Measurements from ENCODE around the gene NFIA.

The NFIA gene

DNA sequence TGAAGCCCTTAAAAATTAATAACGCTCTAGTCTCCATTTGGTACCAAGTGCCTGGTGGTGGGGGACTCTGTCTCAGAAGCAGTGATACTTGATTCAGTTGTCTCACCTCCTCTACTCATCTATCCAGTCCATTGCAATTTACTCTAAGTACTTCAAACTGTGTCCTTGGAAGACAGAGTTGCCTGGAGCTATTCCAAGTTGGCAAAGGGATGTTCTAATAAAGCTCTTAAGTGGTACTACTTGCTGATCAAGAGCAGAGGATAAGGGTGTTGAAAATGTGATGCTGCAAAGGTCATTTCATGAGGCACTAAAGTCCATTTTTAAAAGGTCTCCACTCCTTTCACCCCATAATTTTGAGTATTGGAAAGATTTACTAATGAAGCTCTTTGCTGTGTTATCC, 142.2 kb downstream of the NFIA start:
- no peak for DNase-seq

DNA sequence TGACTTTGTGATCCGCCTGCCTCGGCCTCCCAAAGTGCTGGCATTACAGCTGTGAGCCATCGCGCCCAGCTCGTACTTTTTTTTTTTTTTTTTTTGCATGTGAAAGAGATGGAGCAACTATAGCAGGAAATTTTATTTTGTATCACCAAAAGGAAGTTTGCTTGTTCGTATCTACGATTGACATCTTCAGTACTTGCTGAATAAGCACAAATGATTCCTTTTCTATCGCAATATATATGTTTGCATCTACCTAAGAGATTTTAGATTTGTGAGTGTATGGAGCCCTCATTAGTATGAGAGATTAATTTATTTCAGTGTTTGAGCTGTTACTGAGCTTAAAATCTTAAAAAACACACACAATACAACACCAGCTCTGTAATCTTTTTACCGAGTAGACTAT, 143.1 kb downstream of the NFIA start:
- DNase-seq: no peak

DNA sequence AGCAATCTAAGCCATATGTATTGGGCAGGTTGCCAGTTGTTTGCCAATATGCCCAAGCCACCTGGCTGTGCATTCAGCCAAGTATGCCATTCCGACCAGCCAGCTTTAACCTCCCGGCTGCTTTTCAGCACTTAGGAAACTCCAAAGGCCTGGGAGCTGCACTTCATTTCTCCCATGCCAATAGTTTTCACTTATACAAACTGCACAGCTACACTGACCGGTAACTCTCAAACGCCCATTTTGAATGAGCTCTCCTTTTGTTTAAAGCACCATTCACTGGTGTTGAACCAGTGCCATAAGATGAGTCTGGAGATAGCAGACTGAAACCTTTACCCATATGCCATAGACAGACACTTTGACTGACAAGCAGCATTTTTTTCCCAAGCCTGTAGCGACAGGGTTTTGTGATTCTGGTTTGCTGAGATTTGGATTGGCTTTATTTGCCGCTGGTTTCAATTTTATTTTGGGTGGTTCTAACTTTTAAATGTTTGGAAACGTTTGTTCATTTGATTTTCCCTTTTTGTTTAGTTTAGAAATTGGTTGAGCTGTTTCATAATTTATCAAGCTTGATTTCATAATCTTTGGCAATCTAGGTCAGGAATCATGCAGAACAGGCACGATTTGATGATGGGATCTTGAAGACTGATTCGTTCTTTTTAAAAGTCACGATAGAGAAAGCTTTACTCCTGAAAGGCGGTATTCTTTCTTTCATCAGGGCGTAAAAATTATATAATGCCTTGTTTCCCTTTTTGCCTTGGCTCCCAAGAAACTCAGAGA, 144.6 kb downstream of the NFIA start:
- no peak for DNase-seq

DNA sequence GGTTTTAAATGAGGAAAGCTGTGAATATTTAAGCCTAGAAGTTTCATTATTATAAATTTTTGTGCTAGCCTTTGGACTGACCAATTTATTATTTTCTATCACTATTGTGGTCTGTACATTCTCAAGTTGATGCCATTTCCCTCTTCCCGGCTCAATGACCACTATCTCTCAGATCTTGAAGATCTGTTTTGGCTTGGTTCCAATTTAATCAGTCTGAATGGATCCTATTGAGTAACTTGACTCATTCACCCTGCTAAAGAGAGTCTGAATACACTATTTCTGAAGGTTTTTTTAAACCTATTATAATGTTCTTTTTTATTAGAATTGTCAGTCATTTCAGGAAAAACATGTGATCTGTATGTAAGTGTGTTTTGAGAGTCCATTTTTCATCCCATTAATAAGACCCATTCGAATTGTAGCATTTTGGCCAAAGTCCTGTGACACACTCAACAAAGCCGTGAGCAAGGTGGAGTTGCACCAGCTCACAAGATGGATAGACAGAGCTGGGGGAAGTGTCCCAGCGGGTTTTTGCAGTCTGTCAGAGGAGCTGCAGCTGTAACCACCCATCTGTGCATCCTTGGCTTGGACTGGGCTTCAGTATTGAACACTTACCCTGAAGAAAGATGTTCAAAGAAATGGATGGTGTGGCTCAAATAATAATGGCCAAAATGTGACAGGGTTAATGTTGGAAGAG, 145.6 kb downstream of the NFIA start:
- peak; percentile 28 for DNase-seq

DNA sequence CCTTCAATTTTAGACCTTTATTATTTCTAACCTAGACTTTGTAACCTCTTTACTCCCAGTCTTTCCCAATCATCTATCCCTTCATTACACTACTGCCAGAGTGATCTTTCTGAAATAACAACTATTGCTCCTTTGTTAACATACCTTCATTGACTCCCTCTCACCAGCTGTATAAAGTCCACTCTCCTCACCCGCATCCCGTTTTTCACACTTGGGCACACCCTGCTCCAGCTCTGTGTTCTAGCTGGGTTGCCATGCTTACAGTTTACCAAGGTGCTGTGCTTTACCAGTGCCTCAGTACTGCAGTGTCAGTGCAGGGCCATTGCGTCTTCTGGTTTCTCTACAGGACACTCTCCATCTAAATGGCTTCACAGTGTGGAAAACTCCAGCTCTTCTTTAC, 148.2 kb downstream of the NFIA start:
- no peak for DNase-seq

DNA sequence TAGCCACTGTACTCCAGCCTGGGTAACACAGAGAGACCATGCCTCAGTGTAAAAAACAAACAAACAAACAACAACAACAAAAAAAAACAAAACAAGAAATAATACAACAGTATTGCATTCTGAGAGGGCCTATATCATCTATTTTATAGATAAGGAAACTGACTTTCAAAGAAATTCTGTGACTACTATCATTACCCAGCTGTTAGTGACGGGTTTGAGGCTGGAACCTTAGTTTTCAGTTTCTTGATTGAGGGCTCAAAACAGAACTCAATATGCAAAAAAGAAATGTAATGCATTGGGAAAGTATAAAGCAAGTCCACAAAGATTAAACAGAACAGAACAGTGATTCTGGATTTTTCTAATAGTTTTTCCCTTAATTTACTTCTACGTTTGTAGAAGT, 149.4 kb downstream of the NFIA start:
- no peak for DNase-seq

DNA sequence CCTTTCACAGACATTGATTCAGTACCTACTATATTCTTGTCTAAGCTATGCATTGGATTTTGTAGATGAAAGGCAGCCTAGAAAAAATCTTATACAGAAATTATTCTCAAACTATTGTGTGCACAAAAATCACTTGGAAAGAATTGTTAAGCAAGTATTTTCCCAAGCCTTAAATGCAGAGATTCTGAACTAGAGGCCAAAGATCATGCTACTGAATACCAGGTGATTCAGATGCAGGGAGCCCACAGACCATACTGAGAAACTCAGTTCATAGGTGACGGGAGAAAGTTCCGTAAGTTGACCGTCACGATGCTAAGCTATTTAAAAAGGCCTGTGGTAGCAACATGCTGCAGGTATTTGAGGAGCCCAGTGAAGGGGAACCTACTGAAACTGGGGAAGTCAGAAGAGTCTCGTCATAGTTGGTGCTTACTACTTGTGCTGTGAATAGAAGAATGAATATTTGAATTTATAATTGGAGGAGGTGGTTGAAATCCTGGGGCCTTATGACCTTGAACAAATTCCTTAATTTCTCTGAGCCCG, 150.8 kb downstream of the NFIA start:
- no peak for DNase-seq

DNA sequence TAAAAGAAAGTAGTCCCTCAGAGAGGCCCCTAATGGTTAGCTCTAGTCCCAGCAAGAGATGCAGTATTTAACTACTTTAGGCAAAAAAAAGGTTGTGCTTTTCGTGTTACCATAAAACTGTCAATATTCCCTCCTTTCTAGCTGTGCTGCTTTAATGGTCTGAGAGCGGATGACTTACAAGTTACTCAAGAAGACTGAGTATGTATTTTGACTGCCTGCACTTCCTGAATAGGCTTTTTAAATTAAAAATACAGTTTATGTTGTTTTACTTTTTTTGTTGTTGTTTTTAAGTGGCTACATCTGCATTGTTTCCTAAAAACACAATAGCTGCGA, 152.2 kb downstream of the NFIA start:
- no peak for DNase-seq

DNA sequence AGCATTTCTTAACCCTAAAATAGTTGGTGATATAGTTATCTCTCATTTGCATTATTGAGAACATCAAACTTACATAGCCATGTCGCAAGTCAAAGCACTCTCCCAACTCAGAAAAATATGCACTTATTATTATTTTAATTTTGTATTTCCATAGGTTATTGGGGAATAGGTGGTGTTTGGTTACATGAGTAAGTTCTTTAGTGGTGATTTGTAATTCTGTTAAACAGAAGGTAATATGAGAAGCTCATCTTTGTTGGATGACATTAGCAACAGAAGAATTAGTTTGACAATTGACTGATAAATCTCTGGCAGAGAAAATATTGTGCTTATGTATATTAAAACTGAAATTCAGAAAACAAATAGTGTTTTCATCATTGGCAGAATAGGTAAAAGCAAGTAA, 154.8 kb downstream of the NFIA start:
- DNase-seq: no peak

DNA sequence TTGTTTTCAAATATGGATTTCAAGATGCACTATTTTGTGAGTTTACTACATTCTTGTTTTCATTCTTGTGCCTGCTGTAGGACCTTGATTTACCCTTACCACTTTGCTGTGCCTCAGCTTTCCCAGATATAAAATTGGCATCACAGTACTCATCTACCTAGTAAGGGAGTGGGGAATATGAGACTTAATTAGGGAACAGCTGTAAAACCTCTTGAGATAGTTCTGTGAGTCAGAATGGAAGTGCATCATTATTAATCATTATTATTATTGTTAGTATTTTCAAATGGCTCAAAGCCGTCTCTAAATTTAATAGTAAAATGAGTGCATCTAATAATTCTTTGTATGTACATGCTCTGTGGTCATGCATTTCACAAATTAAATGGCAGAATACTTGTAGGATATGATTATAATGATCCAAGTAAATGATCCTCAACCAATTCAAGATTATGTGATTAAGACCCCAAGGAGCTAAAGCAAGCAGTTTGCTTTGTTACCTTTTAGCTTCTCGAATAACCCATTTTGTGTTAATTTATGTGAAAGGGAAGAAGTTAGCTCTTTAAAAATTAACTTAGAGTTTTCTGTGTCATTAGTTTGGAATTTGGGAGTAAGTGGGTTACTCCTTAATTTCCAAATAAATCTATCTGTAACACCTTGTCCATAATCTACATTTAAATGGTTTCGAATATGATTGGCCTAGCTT, 155.4 kb downstream of the NFIA start:
- DNase-seq: no peak

DNA sequence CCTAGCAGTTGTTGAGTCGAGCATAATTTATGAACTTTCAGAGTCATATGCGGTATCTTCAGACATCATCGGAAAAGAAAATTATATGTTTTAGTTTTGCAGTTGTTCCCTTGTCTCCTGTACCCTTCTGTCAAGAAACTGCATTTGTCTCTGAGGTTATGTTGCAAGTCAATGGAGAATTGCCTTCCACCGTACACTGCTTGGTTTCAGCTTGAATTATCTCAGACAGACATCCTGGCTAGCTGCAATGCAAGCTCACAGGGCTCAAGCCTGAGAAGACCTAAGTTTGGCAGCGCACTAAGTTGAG, 156.0 kb downstream of the NFIA start:
- peak; percentile 50 for DNase-seq

DNA sequence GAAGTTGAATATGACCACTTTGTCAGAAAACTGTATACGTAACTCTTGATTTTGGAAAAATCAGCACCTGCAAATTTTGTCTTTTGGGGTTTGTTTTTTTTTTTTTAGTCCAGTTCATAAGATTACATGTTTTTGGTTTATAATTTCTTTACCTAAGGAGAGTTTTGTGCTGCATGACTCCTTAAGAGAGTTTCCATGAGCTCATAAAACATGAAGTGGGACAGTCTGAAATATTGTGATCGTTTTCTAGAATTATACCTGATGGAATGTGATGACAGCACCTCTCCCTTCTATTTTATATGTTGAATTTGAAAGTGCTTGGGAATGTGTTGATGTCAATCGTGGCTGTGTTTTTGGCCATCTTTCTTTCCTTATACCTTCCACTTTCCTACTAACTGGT, 158.5 kb downstream of the NFIA start:
- DNase-seq: no peak

DNA sequence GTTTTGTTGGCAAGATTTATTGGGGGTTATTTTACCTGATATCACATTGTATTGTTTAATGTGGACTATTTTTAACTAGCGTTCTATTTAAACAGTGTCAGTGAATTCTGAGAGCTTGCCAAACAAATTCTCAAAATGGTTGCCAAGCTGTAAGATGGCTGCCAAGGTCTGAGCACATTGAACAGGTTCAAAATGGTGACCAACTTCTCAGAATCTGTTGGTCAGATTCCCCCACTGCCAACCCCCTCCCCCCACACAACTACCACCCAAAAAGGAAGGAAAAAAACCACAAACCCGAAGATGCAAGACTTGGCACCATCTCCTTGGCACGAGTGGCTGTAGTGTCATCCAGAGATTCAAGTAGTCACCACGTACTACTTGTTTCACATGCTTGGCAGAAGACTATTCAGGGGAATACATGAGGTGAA, 159.1 kb downstream of the NFIA start:
- DNase-seq: peak; percentile 84

DNA sequence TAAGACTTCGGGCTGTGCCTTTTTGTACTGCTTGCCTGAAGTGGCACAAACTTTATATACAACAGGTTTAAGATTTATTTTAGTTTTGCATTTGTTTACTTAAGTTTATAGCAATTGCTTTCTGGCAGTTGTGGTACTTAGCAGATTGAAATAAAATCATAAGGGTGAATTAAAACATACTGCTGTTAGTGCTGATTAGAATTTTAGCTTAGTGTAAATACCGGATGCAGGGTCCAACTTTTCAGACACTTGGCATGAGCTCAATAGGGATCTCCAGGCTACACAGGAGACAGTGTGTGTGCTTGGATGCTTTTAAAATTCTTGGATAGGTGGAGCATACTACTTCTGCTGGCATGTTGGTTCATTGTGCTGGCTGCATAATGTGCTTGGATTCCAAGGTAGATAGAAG, 159.6 kb downstream of the NFIA start:
- DNase-seq: no peak

DNA sequence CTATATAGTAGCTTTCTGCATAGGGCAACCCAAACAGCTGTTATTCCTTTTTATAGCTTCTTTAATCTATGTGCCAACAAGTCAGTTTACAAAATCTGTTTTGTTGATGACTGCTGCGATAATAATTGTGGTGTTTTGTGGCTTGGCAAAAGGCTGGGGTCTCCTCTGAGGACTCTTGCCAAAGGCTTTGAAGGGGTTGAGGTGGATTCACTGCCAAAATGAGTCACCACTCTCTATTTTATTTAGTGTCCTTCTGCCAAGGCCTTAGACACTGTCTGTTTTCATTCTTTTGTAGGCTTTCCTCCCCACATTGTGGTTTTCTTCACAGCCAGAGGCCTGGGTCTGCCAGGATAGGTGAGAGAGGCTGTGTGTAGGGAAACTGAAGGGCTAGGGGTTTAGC, 161.8 kb downstream of the NFIA start:
- DNase-seq: peak; percentile 63

DNA sequence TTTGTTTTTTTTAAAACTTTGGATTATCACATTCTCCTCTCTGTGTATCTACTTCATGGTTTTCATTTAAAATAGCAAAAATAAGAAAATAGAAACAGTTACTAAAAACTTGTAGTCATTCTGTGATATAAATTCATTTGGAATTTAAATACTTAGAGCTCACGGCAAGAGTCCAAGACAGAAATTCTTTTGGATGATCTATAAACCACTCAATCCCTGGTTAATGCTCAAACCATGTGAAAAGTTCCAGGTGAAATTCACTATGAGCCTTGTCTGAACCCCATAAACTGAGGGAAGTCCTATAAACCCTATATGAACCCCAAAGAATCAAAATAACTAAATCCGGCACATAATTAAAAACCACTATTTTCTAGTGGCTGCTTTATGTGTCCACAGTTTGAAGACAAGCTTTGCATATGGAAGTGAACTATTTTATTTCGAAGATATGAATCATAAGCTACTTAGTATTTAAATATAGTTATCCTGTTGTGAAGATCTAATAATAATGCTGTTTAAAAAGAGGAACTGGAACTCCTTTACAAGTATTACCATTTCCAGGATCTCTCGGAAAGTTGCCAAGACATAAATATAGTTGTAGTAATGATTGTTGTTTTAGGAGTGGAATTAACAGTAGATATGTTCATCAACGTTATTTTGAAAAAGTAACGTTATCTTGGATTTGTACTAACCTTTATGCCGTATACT, 163.5 kb downstream of the NFIA start:
- no peak for DNase-seq

DNA sequence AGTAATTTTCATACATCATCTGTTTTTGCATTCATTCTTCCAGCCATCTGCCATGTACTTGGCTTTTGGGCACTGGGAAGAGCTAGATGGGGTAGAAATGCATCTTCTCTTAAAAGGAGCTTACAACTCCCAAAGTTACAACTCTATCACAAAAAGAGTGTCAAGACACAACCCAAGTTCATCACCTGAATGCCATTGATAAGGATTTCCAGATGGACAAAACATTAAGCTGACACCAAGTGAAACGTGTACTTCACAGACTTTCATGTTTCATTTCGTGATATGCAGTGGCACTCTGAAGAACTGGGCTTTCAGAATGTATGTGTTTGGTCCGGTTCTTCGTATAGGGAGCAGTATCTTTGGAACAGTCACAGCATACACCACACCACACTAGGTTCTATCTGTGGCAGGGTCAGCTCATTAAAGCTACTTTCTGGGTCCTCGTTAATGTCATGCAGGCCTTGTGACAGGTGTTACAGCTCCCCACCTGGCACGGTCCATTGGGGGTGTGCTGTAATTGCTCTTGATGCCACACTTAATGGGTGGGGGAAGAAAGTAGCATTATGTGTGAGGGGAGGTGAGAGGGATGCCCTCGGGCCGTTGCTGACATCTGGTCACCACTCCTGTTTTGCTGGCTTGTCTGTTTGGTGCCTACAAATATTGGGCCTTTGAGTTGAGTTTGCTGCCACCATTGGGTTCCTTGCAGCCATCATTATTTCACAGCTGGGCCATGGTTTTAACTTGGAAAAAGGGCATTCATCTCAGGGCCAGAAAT, 164.9 kb downstream of the NFIA start:
- DNase-seq: no peak

DNA sequence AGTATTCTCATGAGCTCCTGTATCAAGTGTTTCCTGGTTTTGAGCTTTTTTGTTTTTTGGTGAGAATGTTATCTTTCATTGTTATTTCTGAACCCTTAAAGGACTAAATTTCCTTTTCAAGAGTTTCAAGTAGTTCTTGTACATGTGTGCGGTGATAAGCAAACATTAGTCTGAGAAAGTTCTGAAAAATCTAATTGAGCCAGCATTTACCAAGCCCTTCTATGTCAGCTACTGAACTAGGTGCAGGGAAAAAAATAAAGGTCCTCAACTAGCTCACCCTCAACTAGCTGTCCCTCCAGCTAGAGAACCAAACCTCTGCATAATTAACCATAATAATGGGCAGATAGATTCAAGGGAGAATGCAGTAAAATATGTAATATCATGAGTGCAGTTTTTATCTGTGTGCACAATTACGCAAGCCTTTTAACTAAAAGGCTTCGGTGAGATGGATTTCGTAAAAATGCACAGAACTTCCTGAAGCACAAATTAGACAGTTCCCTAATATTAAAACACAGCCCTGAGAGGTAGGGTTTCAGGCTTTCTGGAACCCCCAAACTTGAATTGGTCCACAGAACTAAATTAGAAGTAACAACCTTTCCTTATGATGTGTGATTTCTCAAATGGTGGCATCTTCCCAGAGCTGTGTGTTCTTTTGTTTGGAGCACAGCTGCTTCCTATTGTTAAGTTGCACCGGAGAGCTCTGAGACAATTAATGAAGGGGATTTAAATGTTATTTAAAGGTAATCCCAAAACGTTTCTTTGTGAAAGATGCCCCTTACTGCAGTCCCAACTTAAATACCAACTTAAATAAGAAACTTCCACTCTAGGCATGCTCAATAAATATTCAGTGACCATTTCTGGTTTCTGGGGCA, 165.8 kb downstream of the NFIA start:
- DNase-seq: peak; percentile 62

DNA sequence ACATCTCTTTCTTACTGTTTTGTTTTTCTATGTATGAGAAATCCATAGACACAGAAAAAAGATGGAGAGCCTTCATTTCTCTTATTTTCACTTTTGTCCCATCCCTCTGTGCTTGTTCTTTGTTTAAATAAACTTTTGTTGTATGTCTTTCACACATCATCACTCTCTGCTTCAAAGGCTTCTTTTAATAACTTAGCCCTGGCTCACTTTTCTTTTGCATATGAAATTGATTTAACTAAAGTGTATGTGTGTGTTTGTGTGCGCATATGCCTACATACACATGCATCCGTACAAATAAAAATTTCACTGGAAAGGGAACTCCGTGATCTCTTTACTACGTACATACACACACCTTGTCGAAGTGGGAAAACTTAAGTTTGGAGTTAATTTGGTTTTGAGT, 168.6 kb downstream of the NFIA start:
- DNase-seq: no peak

DNA sequence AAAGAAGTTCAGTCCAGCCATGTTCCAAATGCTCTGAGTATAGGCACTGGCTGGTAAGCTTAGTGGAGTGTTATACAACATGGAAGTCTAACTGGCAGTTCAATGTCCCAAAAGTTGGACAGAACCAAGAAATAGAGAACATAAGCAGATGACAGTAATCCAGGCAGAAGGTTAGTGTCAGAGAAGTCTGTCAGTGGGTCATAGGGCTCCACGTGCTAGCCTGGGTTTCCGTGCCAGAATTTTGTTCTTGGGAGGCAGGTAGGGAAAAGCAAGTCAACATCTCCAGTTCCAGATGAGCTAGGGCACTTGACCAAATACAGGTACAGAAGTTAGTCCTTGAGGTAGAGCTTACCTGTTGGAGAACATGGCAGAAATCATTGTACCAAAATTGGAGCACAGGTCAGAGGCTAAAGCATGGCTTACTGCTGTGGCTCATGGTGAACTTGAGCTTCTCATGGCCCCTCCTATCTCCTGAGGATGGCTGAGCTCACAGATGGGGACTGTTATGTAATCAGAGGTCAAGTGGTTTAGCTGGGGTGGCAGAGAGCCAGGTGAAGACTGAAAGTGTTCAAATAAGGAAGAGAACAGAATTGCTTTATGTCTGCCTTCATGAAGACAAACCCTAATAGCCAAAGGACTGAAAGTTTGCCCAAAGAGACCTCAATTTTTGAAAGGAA, 170.8 kb downstream of the NFIA start:
- peak; percentile 97 for DNase-seq

Data from hematopoietic multipotent progenitor cell treated with erythropoietin and hydrocortisone succinate and interleukin-3 and kit ligand, for 4 days (in vitro differentiated cells).